Omental fat pad (tissue), 4 donors: ENCODE data around the gene ZNF488. TPM values are rescaled to one million over a fixed set of nuclear protein-coding genes. Genes with fewer than 3 reads are reported as not detected.

Experiments
- ATAC-seq: fragments of 150-250 bp; one replicate; pipeline ENCODE4 v1.9.1; 2016; ENCODE audit warnings: mild to moderate bottlenecking, moderate library complexity; ENCODE audit not compliant: low FRiP score
- DNase-seq: peaks from one replicate; pipeline ENCODE4 v3.0.0-alpha.2; 2019; ENCODE audit warnings: low spot score
- CTCF ChIP-seq, 3 donors: fragments of 450-650 bp; IDR thresholded peaks; one replicate each; pipeline ENCODE4 v1.5.1; 2016 to 2017; ENCODE audit warnings: antibody characterized with exemption in 3 of 3, mild to moderate bottlenecking in 3 of 3, moderate library complexity in 2 of 3
- total RNA-seq, 4 donors: library from RNA; depleted of rRNA; stranded (reverse); fragments of >200 nt; gene quantifications; one replicate each; pipeline ENCODE4 v1.1.0, GENCODE V29; 2016

The ZNF488 gene
- total RNA-seq, 4 donors from 2014 or later, result 0.19 to 0.25 TPM; not detected in 2

- no peak for ATAC-seq
Measured at GRCh38 chr10:47370015-47370767, 13.9 kb downstream of the ZNF488 start.

GRCh38 chr10:47369251-47369894 is 14.7 kb downstream of the ZNF488 start:
- TF ChIP-seq CTCF (IDR thresholded peaks at IDR 0.05), result no peak
- DNase-seq (no peak), ATAC-seq (no peak)

More at GRCh38 chr10:47370015-47370767, 13.9 kb downstream of the ZNF488 start:
- no peak for DNase-seq
- TF ChIP-seq CTCF (IDR thresholded peaks at IDR 0.05), result no peak

- TF ChIP-seq CTCF (IDR thresholded peaks at IDR 0.05), result no peak
- no peak for ATAC-seq
- DNase-seq, result no peak
Measured at GRCh38 chr10:47368431-47369180, 15.5 kb downstream of the ZNF488 start.

GRCh38 chr10:47367646-47368045 is 16.4 kb downstream of the ZNF488 start:
- TF ChIP-seq CTCF (IDR thresholded peaks at IDR 0.05), result no peak
- ATAC-seq, result no peak
- no peak for DNase-seq

GRCh38 chr10:47366731-47367460 is 17.2 kb downstream of the ZNF488 start:
- no peak for TF ChIP-seq CTCF (IDR thresholded peaks at IDR 0.05)
- ATAC-seq (no peak), DNase-seq (no peak)

GRCh38 chr10:47366181-47366631 is 17.9 kb downstream of the ZNF488 start:
- no peak for ATAC-seq
- no peak for TF ChIP-seq CTCF (IDR thresholded peaks at IDR 0.05)
- DNase-seq, result no peak
